ENCODE data around the gene C3AR1. TPM values are rescaled to one million over a fixed set of nuclear protein-coding genes. Genes with fewer than 3 reads are reported as not detected.
"Not testable (repeated sequence)": the region's sequence is repeated elsewhere in the genome, so short reads cannot be mapped to it uniquely, and the experiment has no call there.

The C3AR1 gene
- total RNA-seq, result 7.3 TPM
- long read RNA-seq, transcript C3AR1-201 (2 exons, 2,088 nt), result major isoform, 8 of 8 reads
- long read RNA-seq, partial matches to known transcripts, result 0 of 8 reads
- long read RNA-seq, other reads (novel, unspliced or antisense), result 0 of 8 reads

GRCh38 chr12:8065991-8066594, at the start of gene C3AR1:
Gene C3AR1, minus strand, starts transcription at chr12:8066359. Its CDS starts 6,174 bp downstream, at chr12:8060185.
- intact Hi-C loops (cut with DNase I), result no loop called here
- ATAC-seq (ENCODE audit: poor library complexity) (peak; percentile 76), DNase-seq (no peak)

GRCh38 chr12:8113117-8113516, 47.0 kb upstream of the C3AR1 start:
- DNase-seq; ATAC-seq (ENCODE audit: poor library complexity); intact Hi-C loops (cut with DNase I): not testable (repeated sequence)

DNA sequence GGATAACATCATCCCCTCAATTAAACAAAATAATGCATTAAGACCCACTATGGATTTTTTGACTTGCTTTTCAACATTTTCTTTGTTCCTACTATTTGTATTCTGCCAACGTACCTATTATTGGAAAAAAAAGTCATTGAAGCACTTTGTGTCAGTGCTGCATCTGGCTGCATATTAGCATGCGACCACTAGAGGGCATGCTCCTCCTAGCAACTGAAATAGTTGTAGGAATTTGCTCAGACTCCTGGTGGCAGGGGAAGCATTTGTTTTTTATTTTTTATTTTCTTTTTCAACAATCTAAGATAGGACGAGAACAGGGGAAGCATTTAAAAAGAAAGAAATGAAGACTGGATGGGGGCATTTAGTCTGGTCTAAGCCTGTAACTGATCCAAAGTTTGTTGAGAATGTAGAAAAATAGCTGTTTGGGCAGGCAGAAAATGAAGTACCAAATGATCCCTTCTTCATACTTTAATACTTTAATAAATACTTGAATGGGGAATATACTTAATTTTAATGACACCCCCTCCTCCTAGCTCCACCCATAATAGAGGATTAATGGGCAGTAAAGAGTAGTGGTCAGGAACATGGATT, 42.7 kb upstream of the C3AR1 start:
- intact Hi-C loops (cut with DNase I), result loop anchor here (5.0 kb wide), 1 partner anchor 128 kb away; no protein-coding TSS in a partner anchor
- ATAC-seq (ENCODE audit: poor library complexity), result peak; percentile 58

DNA sequence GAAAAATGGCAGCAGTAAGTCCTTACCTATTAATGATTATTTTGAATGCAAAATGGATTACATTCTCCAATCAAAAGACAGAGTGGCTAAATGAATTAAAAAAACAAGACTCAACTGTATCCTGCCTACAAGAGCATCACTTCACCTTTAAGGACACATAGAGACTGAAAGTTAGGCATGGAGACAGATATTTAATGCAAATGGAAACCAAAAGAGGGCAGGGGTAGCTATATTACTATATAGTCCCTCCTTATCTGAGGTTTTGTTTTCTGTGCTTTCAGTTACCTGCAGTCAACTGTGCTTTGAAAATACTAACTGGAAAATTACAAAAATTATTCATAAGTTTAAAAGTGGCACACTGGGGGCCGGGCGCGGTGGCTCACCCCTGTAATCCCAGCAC, 33.1 kb upstream of the C3AR1 start:
- DNase-seq, result no peak
- intact Hi-C loops (cut with DNase I), result no loop called here
- ATAC-seq (ENCODE audit: poor library complexity), result no peak

More for the DNA sequence above, 42.7 kb upstream of the C3AR1 start:
- DNase-seq, result peak; percentile 76

- DNase-seq (no peak), ATAC-seq (ENCODE audit: poor library complexity) (no peak)
- intact Hi-C loops (cut with DNase I), result no loop called here
Observed at GRCh38 chr12:8096281-8096915, 30.2 kb upstream of the C3AR1 start.

GRCh38 chr12:8093291-8093690, 27.1 kb upstream of the C3AR1 start:
- no peak for ATAC-seq (ENCODE audit: poor library complexity)
- intact Hi-C loops (cut with DNase I), result no loop called here
- DNase-seq, result no peak

DNA sequence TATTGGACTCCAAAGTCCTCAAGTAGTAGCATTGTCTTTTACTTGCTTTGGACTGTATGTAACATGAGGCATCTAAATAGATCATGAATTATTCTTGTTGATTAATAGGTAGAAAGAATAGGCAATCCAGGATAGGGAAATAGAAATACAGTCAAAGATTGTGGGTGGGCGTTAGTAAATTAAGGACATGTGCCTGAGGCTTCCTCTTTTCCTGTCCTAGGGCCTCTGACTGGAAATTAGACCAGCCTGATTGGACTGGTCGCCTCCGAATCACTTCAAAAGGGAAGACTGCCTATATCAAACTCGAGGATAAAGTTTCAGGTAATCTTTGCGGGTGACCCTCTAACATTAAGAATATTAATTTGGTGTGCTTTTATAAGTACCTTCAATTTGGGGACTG, 23.6 kb upstream of the C3AR1 start:
- intact Hi-C loops (cut with DNase I), result no loop called here

GRCh38 chr12:8089277-8089676, 23.1 kb upstream of the C3AR1 start:
- ATAC-seq (ENCODE audit: poor library complexity); intact Hi-C loops (cut with DNase I); DNase-seq: not testable (repeated sequence)

More for the DNA sequence above, 23.6 kb upstream of the C3AR1 start:
- no peak for DNase-seq
- ATAC-seq (ENCODE audit: poor library complexity), result no peak

GRCh38 chr12:8088574-8088973, 22.4 kb upstream of the C3AR1 start:
- no peak for ATAC-seq (ENCODE audit: poor library complexity)
- DNase-seq, result no peak
- intact Hi-C loops (cut with DNase I), result no loop called here

DNA sequence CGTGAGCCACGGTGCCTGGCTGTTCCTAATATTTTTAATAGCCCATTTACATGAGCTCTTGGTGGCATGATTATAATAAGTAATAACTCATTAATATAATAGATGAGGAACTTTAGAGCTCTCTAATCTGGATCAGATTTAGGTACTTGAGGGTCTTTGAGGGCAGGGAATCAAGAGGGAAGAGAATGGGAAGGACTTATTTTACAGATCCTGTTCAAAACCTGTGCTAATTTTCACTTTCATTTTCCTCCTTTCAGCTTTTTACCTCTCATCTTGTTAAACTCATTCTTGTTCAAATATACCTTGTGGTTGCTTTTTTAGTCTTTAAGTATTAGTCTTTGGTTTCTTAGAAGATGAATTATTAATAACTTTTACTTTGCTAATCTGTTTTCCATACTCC, 21.5 kb upstream of the C3AR1 start:
- intact Hi-C loops (cut with DNase I), result no loop called here
- DNase-seq, result no peak
- ATAC-seq (ENCODE audit: poor library complexity), result no peak

DNA sequence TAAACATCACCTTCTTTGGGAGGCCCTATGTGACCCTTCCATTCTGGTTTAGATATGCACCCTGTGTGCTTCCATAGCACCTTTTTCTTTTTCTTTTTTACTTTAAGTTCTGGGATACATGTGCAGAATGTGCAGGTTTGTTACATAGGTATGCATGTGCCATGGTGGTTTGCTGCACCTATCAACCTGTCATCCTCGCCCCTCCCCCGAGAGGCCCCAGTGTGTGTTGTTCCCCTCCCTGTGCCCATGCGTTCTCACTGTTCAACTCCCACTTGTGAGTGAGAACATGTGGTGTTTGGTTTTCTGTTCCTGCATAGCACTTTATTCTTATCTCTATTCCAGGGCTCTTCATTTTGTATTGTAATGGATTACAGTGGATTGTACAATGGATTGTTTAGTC, 18.2 kb upstream of the C3AR1 start:
- ATAC-seq (ENCODE audit: poor library complexity); DNase-seq; intact Hi-C loops (cut with DNase I): not testable (repeated sequence)

DNA sequence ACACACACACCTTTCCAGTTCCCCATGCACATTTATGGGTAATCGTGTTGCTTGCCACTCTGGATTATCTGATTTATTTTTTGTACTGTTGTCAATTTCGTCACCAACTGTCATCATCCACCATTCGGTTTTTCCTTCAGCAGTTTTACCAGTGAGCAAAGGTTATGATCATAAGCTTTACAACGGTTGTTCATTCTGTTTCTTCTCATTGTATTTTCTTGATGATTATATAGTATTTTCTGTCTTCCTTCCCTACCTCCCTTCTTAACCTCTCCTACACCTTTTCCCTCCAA, 16.6 kb upstream of the C3AR1 start:
- ATAC-seq (ENCODE audit: poor library complexity) (no peak), DNase-seq (no peak)
- intact Hi-C loops (cut with DNase I), result no loop called here

- ATAC-seq (ENCODE audit: poor library complexity) (peak; percentile 52), DNase-seq (no peak)
- intact Hi-C loops (cut with DNase I), result no loop called here
Observed at GRCh38 chr12:8081251-8081920, 15.2 kb upstream of the C3AR1 start.

DNA sequence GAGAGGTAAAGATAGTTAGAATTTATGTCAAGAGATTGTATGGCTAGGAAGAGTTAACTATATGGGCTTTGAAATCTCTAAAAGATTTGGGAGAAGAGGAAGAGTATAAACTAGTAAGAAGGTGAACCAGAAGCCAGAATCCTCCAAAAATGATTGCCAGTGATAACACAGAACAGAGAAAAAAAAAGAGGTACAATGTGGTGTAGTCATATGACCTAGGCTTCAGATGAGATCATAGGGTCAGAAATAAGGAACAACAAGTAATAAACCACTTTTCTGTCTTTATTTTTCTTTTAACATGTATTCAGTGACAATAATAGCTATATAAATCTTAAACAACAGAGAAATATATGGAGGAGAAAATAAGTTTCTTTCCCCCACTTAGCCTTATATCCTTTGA, 14.0 kb upstream of the C3AR1 start:
- intact Hi-C loops (cut with DNase I), result no loop called here
- DNase-seq (no peak), ATAC-seq (ENCODE audit: poor library complexity) (no peak)

GRCh38 chr12:8078916-8079315, 12.8 kb upstream of the C3AR1 start:
- ATAC-seq (ENCODE audit: poor library complexity), result no peak
- DNase-seq, result no peak
- intact Hi-C loops (cut with DNase I), result no loop called here

GRCh38 chr12:8078398-8078797, 12.2 kb upstream of the C3AR1 start:
- DNase-seq, result no peak
- no peak for ATAC-seq (ENCODE audit: poor library complexity)
- intact Hi-C loops (cut with DNase I), result no loop called here

GRCh38 chr12:8077207-8077606, 11.0 kb upstream of the C3AR1 start:
- ATAC-seq (ENCODE audit: poor library complexity) (no peak), DNase-seq (no peak)
- intact Hi-C loops (cut with DNase I), result no loop called here

- ATAC-seq (ENCODE audit: poor library complexity) (no peak), DNase-seq (no peak)
- intact Hi-C loops (cut with DNase I), result no loop called here
Observed at GRCh38 chr12:8076366-8076765, 10.2 kb upstream of the C3AR1 start.

DNA sequence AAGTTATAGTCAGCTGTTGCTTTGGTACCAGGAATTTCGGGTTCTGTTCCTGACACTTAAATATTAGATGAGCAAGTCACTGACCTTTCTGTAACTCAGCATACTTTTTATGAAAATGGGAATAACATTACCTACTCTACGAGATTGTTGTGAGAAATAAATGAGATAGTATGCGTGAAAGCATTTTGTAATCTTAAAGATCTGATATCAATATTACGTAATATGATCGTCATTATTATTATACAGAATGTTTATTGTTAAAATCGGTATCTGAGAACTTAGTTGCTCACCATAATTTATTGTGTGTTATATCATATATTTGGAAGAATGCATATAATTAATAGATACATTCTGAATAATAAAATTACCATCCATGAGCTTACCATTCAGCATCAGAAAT, 9.8 kb upstream of the C3AR1 start:
- DNase-seq (no peak), ATAC-seq (ENCODE audit: poor library complexity) (no peak)
- intact Hi-C loops (cut with DNase I), result no loop called here

- DNase-seq; ATAC-seq (ENCODE audit: poor library complexity); intact Hi-C loops (cut with DNase I): not testable (repeated sequence)
Observed at GRCh38 chr12:8071820-8072219, 5.7 kb upstream of the C3AR1 start.
